ENCODE measurements around the gene APOL3.
"Not testable (repeated sequence)": the region's sequence is repeated elsewhere in the genome, so short reads cannot be mapped to it uniquely, and the experiment has no call there.

The APOL3 gene, protein sequence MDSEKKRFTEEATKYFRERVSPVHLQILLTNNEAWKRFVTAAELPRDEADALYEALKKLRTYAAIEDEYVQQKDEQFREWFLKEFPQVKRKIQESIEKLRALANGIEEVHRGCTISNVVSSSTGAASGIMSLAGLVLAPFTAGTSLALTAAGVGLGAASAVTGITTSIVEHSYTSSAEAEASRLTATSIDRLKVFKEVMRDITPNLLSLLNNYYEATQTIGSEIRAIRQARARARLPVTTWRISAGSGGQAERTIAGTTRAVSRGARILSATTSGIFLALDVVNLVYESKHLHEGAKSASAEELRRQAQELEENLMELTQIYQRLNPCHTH

GRCh38 chr22:36160499-36160942 lies at the start of gene APOL3:
TSS of gene APOL3 (minus strand) at chr22:36160755. CDS start at chr22:36149055, 11,700 bp downstream.
- no peak for DNase-seq

- no peak for DNase-seq
Observed at GRCh38 chr22:36210224-36210623, 49.7 kb upstream of the APOL3 start.

DNA sequence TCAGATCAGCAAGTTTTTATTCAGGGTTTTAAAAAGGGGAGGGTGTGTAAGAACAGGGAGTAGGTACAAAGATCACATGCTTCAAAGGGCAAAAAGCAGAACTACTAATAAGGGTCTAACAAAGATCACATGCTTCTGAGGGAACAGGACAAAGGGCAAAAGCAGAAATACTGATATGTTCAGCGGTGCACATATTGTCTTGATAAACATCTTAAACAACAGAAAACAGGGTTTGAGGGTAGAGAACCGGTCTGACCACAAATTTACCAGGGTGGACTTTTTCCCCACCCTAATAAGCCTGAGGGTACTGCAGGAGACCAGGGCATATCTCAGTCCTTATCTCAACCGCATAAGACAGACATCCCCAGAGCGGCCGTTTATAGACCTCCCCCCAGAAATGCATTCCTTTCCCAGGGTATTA lies 48.9 kb upstream of the APOL3 start:
- DNase-seq = not testable (repeated sequence)

DNA sequence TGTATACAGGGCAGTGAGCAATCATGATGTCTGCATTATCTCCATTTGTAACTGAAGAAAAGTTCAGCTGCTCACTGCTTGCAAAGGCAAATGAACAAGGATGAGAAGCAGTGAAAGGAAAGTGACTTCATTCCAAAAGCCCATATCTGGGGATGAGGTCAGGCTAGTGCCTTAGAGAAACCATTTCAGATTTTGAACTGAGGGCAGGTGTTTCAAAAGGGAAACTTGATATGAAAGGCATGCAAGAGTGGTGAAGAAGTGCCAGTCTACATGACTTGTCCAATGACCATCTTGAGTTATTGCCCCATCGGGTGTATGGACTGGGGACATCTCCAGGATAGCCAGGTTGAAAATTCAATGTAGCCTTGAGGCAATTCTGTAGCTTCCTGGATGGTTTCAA lies 48.4 kb upstream of the APOL3 start:
- DNase-seq = no peak

DNA sequence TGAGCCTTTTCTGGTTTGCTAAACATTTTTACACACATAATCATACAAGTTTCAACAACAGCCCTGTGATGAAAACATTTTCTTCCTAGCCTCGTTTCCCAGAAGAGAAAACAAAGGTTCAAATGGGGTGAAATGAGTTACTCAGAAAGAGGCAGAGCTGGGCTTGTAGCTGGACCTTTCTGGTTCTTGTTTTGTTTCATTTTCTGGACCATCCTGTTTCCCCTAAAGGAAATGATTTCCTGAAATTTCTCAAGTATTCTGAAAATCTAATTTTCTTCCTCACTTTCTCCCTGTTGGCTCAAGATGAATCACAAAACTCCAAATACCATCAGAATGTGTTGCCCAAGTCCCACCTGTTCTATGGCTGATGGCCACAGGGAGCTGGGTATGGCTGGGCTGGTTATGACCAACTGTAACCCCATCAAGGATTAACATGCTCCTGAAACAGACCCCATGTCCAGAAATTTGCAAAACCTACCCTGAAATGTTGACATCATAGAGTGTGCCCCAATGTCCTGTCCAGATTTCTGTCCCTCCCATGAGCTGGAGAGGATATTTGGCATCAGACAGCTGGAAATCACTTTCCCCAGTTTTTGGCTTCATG lies 47.7 kb upstream of the APOL3 start:
- DNase-seq = no peak

DNA sequence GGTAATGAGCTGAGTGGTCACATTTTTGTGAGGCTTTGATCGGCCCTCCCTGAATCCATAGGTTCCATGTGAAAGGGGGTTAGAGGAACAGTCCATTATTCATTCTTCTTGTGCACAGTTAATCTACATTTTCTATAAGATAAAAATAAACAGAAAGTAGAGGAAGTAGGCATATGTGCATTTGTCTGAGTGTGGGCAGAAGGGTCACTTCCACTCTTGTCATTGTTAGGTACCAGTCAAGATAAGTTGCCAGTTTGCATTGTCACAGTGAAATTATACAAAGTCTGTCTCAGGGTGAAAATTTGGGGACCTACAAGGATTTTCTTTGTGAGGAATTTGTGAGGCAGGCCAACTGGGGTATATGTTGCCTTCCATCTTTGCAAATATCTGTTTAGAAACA lies 45.7 kb upstream of the APOL3 start:
- no peak for DNase-seq

DNA sequence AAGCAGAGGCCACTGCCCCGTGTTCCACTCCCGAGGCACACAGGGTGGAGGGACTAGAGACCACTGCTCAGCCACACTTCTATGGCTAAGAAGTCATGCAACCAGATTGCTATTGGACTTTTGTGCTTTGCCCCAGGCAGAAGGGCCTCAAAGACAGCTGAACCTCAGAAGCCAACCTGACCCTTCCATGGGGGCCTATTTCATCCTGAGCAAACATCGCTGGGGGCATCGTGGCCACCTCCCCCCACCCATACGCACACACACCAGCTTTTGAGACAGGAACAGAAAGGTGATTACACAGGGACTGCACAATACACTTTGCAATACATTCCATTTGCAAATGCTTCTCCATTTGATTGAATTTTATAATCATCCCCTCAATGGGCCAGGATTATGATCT lies 45.0 kb upstream of the APOL3 start:
- not testable (repeated sequence) for DNase-seq

- no peak for DNase-seq
Observed at GRCh38 chr22:36204632-36205015, 44.1 kb upstream of the APOL3 start.

- no peak for DNase-seq
Observed at GRCh38 chr22:36204001-36204631, 43.6 kb upstream of the APOL3 start.

GRCh38 chr22:36203441-36203840 lies 42.9 kb upstream of the APOL3 start:
- DNase-seq = not testable (repeated sequence)

DNA sequence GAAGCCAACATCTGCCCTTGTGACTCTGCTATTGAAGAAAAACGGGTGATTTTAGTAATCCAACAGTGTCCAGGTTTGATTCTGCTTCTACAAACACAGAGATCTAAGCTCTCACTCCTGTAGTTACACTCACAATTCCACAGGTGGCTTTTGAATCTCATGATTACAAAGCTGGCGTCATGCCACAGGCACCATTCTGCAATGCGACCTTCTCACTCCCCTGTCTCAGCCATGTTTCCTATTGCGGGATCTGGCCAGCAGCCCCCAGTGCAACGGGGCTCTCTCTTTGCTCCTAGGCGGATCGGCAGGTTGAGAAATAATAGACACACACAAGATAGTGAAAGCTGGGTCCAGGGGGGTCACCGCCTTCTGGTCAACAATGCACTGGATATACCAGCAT lies 42.4 kb upstream of the APOL3 start:
- peak in 1 of 2 experiments; percentile 12 for DNase-seq

- peak; percentile 40 to 80 for DNase-seq
Observed at GRCh38 chr22:36201630-36202319, 41.2 kb upstream of the APOL3 start, which contains the start of gene APOL4. TSS of gene APOL4 (minus strand) at chr22:36201809. CDS start at chr22:36201734, 75 bp downstream.

DNA sequence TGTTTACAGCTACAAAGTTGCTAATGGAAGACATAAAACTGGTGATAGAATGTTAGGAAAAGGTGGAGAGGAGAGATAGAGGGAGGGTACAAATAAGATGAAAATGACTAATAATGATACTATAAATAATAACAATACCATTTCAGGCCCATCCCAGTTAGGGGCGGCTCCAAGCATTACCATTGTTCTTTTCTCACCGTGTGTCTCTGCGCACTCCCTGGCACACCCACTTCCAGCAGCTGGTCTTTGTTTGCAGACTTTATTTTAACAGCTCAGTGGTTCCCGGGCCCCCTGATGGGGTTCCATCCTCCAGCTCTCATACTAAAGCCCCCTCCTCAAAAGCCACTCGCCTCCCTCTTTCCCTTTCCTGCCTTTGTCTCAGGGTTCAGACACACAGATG lies 40.5 kb upstream of the APOL3 start:
- DNase-seq = not testable (repeated sequence)

GRCh38 chr22:36199001-36199551 lies 38.5 kb upstream of the APOL3 start:
- no peak for DNase-seq

DNA sequence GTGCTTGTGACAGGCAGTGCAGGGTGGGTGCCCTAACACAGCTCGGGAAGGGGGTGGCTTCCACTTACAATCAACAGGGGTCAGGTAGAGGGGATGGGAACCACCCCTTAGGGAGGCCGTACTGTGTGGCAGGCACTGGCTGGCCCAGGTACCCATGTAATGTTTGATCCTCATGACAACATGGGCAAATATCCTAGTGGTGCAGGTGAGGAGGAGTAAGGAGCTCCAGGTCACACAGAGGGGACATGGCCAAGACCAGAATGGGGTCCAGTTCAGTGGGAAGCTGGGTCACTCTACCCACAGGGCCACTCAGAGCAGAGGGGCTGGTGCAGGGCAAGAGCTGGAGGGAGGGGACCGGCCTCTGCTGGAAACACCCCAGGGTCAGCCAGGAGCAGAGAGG lies 38.0 kb upstream of the APOL3 start:
- DNase-seq = no peak

DNA sequence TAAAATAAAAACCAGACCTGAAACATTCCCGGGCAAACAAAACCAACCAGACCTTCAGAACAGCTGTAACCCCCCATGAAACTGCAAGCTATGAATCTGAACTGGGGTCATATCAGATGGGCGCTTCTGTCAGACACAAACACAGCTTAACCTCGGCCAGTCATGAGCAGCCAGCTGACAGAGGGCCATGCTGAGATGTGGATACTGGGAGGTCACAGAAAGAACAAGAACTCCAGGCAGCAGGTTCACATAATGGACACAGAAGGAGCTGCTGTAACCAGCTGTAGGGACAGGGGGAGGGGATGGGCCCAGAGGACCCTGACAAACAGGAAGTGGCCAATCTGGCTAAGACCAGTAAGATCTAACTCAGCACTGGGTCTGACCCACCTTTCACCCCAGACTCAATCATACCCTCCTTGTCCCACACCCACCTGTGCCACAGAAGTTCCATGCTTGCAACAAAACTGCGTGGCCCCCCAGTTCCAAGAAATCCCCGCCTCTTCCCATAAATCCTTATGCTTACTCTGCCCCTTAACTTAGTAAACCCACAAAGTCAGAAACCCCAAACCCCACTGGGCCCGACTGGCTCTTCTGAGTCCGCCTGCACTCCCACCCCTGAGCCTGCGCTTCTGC lies 37.1 kb upstream of the APOL3 start:
- no peak for DNase-seq

DNA sequence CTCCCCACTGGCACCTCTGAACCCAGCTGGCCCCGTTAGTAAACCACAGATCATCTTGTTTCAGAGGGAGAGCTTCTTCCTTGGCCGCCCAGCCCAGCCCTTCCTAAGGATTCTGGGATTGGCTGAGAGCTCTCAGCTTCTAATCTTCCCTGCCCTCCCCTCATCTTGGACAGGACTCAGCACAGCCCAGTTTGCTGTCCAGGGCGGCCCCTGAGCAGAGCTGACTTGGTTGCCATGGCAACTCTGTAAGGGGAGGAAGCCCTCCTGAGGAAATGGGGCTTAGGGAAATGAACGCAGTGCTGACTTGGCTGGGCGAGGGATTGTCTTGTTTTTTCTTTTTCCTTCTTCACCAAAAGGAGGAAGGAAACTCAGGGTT lies 36.5 kb upstream of the APOL3 start:
- peak in 1 of 2 experiments; percentile 43 for DNase-seq

GRCh38 chr22:36196254-36197064 lies 35.9 kb upstream of the APOL3 start:
- no peak for DNase-seq

- peak in 1 of 2 experiments; percentile 54 for DNase-seq
Observed at GRCh38 chr22:36194971-36195370, 34.4 kb upstream of the APOL3 start.

DNA sequence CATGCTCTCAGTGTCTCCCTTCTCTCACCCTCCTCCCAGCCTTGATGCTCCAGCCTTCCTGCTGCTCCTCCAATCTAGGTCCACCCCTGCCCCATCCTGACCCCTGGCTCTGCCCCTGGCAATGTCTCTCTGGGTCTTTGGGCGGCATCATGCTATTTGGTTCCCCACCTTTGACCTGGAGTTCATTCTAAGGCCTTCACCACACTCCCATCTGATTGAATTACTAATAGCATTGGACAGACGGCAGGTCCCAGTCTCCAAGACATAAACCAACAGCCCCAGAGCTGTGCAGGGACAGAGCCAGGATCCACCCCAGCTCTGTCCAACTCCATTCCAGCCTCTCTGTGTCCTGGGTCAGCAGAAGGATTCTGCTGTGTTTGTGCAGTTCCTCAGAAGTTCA lies 33.8 kb upstream of the APOL3 start:
- no peak for DNase-seq

DNA sequence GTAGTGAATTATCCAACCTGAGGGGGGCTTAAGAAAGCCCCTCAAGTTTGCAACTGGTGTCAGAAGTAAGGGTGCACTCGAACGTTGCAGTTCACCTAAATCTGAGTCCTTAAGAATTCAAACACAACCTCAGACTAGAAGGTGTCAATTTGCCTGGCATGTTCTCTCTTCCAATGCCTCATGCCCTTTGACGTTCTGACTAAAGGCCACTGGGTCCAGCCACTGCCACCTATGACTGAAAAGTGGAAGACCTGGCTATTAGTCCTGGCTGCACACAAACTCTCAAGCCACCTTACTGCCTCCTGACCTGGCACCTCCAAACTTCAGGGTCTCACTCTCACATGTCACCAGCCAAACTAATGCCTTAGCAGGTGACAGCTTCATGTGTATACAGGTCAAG lies 33.0 kb upstream of the APOL3 start:
- no peak for DNase-seq

- no peak for DNase-seq
Observed at GRCh38 chr22:36193171-36193570, 32.6 kb upstream of the APOL3 start.

Data from NCI-H446 (cell line).